Thyroid gland (tissue), 4 donors: ENCODE results near the gene RALY. TPM values are rescaled to one million over a fixed set of nuclear protein-coding genes. Genes with fewer than 3 reads are reported as not detected.

Experiments used
- DNase-seq, 2 donors: peaks; one replicate each; pipeline ENCODE4 v3.0.0-alpha.2; 2019
- H3K27ac ChIP-seq, 3 donors: fragments of 200-600 bp; sonication (generic); 1 replicate in 2 of 3; 2 replicates in 1 of 3; pipeline ENCODE4 v1.5.1; 2016 to 2019; ENCODE audit warnings: mild to moderate bottlenecking in 1 of 3, moderate library complexity in 1 of 3
- H3K27me3 ChIP-seq: fragments of 200-600 bp; sonication (generic); one replicate; pipeline ENCODE4 v1.5.1; 2019
- H3K36me3 ChIP-seq, 2 donors: fragments of 200-600 bp; sonication (generic); one replicate each; pipeline ENCODE4 v1.5.1; 2016 to 2019
- H3K4me1 ChIP-seq, 2 donors: fragments of 200-600 bp; sonication (generic); one replicate each; pipeline ENCODE4 v1.5.1; 2017 to 2019
- H3K4me3 ChIP-seq, 3 donors: fragments of 200-600 bp; sonication (generic); replicated peaks in 1 of 3; 1 replicate in 2 of 3; 2 replicates in 1 of 3; pipeline ENCODE4 v1.5.1; 2016; ENCODE audit warnings: mild to moderate bottlenecking in 1 of 3
- H3K9me3 ChIP-seq: fragments of 200-600 bp; sonication (generic); one replicate; pipeline ENCODE4 v1.5.1; 2017
- POLR2A ChIP-seq, 2 donors: fragments of 450-650 bp; IDR thresholded peaks; one replicate each; pipeline ENCODE4 v1.6.1; 2017; ENCODE audit warnings: antibody characterized with exemption in 2 of 2, mild to moderate bottlenecking in 2 of 2, moderate library complexity in 1 of 2
- WGBS, 2 donors: methylation state at CpG; one replicate each; pipeline ENCODE4 v1.1.5; 2017; 5-methylcytosine and 5-hydroxymethylcytosine counted together
- intact Hi-C: fragments of 100-400 bp; cut with DNase I; formaldehyde crosslinking; loops from one replicate; pipeline ENCODE4 v1.15.1; 2023
- total RNA-seq, 4 donors: library from RNA; depleted of rRNA; stranded (reverse); fragments of >200 nt; gene quantifications; one replicate each; pipeline ENCODE4 v1.2.3, GENCODE V29; 2016
- TF ChIP-seq, protein P1 (sequence below), 6 experiments: fragments of 200-600 bp in 3 of 6; fragments of 450-650 bp in 3 of 6; sonication (generic) in 3 of 6; IDR thresholded peaks; one replicate each; pipeline ENCODE4 v1.5.1; 2016 to 2019; ENCODE audit warnings: antibody characterized with exemption in 6 of 6, mild to moderate bottlenecking in 2 of 6, inconsistent platforms in 1 of 6, moderate library complexity in 1 of 6

RALY gene
- total RNA-seq, 4 donors from 2014 or later, result 124 to 208 (median 151) TPM

DNA sequence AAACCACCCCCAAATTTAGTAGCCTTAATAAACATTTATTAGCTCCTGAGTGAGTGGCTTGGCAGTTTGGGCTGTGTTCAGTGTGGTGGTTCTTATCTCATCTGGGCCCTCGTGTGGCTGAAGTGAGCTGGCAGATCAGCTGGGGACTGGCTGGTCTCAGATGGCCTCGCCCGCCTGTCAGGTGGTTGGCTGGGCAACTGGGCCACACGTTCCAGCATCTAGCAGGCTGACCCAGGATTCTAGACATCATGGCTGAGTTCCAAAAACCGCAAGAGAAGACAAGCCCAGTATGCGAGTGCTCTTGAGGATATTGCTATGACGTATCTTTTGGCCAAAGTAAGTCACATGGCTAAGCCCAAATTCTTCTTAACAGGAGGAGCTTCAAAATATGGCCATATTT is 89.4 kb downstream of the RALY start:
- TF ChIP-seq, protein P1, sequence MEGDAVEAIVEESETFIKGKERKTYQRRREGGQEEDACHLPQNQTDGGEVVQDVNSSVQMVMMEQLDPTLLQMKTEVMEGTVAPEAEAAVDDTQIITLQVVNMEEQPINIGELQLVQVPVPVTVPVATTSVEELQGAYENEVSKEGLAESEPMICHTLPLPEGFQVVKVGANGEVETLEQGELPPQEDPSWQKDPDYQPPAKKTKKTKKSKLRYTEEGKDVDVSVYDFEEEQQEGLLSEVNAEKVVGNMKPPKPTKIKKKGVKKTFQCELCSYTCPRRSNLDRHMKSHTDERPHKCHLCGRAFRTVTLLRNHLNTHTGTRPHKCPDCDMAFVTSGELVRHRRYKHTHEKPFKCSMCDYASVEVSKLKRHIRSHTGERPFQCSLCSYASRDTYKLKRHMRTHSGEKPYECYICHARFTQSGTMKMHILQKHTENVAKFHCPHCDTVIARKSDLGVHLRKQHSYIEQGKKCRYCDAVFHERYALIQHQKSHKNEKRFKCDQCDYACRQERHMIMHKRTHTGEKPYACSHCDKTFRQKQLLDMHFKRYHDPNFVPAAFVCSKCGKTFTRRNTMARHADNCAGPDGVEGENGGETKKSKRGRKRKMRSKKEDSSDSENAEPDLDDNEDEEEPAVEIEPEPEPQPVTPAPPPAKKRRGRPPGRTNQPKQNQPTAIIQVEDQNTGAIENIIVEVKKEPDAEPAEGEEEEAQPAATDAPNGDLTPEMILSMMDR (IDR thresholded peaks at IDR 0.05), result peak in 3 of 6 experiments; percentile 2 to 23 (median 19)
- TF ChIP-seq POLR2A (IDR thresholded peaks at IDR 0.05), result no peak
- peaks cover 24 to 29% of the 10 kb centered on the region in 2 donors for H3K4me1 ChIP-seq
- H3K27me3 ChIP-seq, result no peaks in the 10 kb centered on the region
- H3K9me3 ChIP-seq, result no peaks in the 10 kb centered on the region
- H3K36me3 ChIP-seq, result peaks cover 20 to 24% of the 10 kb centered on the region in 2 donors
- peak; percentile 88 to 89 for DNase-seq
- no peak overlapping the region for H3K4me3 ChIP-seq
- peak overlapping the region; percentile 51 to 72 (median 55) for H3K27ac ChIP-seq
- intact Hi-C loops, result no loop called here
- WGBS, 2 donors, result 0 to 25% methylated on average over 3 to 7 of the region's 7 CpGs

DNA sequence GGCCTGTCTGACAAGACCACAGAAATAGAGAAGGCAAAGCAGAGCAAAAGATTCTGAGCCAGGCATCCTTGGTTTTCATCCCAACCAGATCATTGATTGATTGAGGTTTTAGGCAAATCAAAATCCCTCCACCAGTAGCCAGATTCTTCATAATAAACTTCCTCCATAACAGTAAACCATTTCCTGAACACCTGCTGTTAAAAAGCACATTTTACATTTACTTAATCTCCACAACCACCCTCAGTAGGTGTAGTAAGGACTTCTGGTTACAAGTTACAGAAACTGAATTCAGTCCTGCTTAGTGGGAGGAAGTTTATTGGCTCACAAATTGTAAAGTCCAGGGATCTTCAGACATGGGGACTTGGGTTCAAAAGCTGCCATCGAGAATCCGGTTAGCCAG is 90.1 kb downstream of the RALY start:
- H3K27ac ChIP-seq, result peak overlapping the region in 2 of 3 donors; percentile 55 to 72
- H3K27me3 ChIP-seq, result no peaks in the 10 kb centered on the region
- peaks cover 28 to 34% of the 10 kb centered on the region in 2 donors for H3K4me1 ChIP-seq
- intact Hi-C loops, result no loop called here
- H3K36me3 ChIP-seq, result peaks cover 20 to 28% of the 10 kb centered on the region in 2 donors
- WGBS, 2 donors, result 100% methylated on average over 2 of the region's 2 CpGs
- no peak for DNase-seq
- H3K9me3 ChIP-seq, result no peaks in the 10 kb centered on the region
- TF ChIP-seq, protein P1 (IDR thresholded peaks at IDR 0.05), result no peak
- TF ChIP-seq POLR2A (IDR thresholded peaks at IDR 0.05), result no peak
- H3K4me3 ChIP-seq, result no peak overlapping the region

DNA sequence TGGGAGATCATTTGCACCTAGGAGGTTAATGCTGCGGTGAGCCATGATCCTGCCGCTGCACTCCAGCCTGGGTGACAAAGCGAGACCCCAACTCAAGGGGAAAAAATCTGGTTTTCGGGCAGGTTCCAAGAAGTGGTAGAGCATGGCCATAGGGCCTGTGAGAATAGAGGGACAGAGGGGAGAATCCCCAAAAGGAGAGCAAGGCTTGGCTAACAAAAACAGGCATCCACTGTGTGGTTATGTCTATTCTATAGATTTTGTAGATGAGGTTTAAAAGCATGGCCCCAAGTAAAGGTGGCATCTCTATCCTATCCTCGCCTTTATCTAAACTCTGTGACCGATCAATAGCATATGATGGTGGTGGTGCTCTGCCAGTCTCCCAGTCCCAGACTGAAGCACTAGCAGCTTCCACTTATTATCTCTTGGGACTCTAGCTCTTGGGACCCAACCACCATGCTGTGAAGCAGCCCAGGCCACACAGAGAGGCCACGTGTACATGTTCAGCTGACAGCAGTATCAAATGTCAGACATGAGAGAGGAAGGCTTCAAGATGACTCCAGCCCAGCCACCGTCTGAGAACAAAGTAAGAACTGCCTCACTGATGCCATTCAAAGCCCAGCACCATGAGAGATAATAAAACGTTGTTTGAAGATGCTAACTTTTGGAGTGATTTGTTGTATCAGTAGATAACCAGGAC is 90.7 kb downstream of the RALY start:
- H3K9me3 ChIP-seq, result no peaks in the 10 kb centered on the region
- TF ChIP-seq, protein P1 (IDR thresholded peaks at IDR 0.05), result no peak
- TF ChIP-seq POLR2A (IDR thresholded peaks at IDR 0.05), result no peak
- peak overlapping the region in 1 of 3 donors; percentile 72 for H3K27ac ChIP-seq
- WGBS, 2 donors, result 85 to 90% methylated on average over 8 to 9 of the region's 9 CpGs
- H3K27me3 ChIP-seq, result no peaks in the 10 kb centered on the region
- H3K36me3 ChIP-seq, result peaks cover 21 to 26% of the 10 kb centered on the region in 2 donors
- H3K4me3 ChIP-seq, result no peak overlapping the region
- intact Hi-C loops, result no loop called here
- no peak for DNase-seq
- peaks cover 33 to 40% of the 10 kb centered on the region in 2 donors for H3K4me1 ChIP-seq

DNA sequence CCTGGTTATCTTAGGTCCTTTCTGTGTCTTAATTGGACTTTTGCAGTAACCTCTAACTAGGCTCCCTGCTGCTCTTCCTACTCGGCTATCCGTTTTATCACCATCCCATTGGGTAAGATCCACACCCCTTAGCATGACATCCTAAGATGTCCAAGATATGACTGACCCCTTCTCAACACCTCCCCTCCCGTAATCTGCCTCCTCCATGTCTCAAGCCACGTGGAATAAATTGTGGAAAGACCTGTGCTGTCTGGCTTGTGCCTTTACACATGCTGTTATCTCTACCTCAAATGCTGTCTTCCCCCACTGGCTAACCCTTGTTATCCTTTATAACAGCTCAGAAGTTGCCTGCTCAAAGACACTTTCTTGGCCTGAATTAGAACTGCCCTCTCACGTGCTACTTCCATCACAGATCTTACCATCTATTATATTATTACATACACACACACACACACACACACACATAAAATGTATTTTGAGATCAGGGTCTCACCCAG is 91.9 kb downstream of the RALY start:
- intact Hi-C loops, result no loop called here
- peaks cover 21 to 22% of the 10 kb centered on the region in 2 donors for H3K36me3 ChIP-seq

More for the DNA sequence above, 91.9 kb downstream of the RALY start:
- no peak overlapping the region for H3K27ac ChIP-seq
- TF ChIP-seq POLR2A (IDR thresholded peaks at IDR 0.05), result no peak
- TF ChIP-seq, protein P1 (IDR thresholded peaks at IDR 0.05), result no peak
- H3K9me3 ChIP-seq, result no peaks in the 10 kb centered on the region
- no peaks in the 10 kb centered on the region for H3K27me3 ChIP-seq
- no peak for DNase-seq
- H3K4me1 ChIP-seq, result peaks cover 42 to 52% of the 10 kb centered on the region in 2 donors
- WGBS, 2 donors, result 93 to 94% methylated on average over 5 of the region's 5 CpGs
- no peak overlapping the region for H3K4me3 ChIP-seq
